IgD-negative memory B cell (primary cell): ENCODE measurements around the gene LINS1. TPM values are rescaled to one million over a fixed set of nuclear protein-coding genes. Genes with fewer than 3 reads are reported as not detected.

Source experiments
- H3K27ac Mint-ChIP-seq, 3 donors: one replicate each; pipeline ENCODE4 v1.8.0; 2020 to 2022; ENCODE audit warnings: mild to moderate bottlenecking in 3 of 3, mixed read lengths in 3 of 3, moderate library complexity in 1 of 3
- H3K27me3 Mint-ChIP-seq: one replicate; pipeline ENCODE4 v1.8.0; 2021; ENCODE audit warnings: mixed read lengths
- H3K36me3 Mint-ChIP-seq: one replicate; pipeline ENCODE4 v1.8.0; 2020; ENCODE audit warnings: mild to moderate bottlenecking, mixed read lengths
- H3K4me1 Mint-ChIP-seq, 3 donors: one replicate each; pipeline ENCODE4 v1.8.0; 2020 to 2022; ENCODE audit warnings: mixed read lengths in 3 of 3, mild to moderate bottlenecking in 1 of 3
- H3K4me3 Mint-ChIP-seq, 4 donors: one replicate each; pipeline ENCODE4 v1.8.0; 2020 to 2022; ENCODE audit warnings: mild to moderate bottlenecking in 4 of 4, mixed read lengths in 4 of 4, moderate library complexity in 3 of 4
- H3K9me3 Mint-ChIP-seq, 3 donors: one replicate each; pipeline ENCODE4 v1.8.0; 2020 to 2021; ENCODE audit warnings: mixed read lengths in 3 of 3, mild to moderate bottlenecking in 1 of 3
- polyA plus RNA-seq: library from polyadenylated mRNA; unstranded; fragments of 300-500 nt; fragmentation: Illumina TruSeq; gene quantifications from one replicate; pipeline ENCODE4 v1.2.3, GENCODE V29; 2021

The LINS1 gene, protein sequence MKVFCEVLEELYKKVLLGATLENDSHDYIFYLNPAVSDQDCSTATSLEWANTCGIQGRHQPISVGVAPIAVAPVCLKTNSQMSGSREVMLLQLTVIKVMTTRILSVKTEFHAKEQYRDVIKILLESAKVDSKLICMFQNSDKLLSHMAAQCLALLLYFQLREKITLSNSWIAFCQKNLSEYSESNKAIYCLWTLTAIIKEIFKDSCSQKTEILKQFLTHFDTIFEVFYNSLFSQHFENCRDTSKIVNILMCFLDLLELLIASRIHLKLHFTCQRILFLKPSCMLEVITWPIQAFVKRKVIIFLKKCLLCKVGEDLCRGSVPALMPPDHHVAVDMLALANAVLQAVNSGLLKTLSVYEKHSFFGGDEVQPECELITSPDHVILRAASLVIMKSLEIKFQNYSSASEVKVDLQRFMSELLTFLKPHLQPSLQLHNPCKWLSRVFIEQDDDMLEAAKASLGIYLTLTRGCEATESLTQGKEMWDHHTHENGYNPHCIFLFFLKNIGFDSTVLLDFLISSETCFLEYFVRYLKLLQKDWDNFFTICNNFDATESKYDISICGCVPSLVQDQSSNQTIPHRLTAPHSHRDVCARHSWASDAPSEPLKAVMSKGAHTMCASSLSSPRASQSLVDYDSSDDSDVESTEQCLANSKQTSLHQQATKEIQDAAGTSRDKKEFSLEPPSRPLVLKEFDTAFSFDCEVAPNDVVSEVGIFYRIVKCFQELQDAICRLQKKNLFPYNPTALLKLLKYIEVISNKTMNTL
- polyA plus RNA-seq, result 23.2 TPM

DNA sequence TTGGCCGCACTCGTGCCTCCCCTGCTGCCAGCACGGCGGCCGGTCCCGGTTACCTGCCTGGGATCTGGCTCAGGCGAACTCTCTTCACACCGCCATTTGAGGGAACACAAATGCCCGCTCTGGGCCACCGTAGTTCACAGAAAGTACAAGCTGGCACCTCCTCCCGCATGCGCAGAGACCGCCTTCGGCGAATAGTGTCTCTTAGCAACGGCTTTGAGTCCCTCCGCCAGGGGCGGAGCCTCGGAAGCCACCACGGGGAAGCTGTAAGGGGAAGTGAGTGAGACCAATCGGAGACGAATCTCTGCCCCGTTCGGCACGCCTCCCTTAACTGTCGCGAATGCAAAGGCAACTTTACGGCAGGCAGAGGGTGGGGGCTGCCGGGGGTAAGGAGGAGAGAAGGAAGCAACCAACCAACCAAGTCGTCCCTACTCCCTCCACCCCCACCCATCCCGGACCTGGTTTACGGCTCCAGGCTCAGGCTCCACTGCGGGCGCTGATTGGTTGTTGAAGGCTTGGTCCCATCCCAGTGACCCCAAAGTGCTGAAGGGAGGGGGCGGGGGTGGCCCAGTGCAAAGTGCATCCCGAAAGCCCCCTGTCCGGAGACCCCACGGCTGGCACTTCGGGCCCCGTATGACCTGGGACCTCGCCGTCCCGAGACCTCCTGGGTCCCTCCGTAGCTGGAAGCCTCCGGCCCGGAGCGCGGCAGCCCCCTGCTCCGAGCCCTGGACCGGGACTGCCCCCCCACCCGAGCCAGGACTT lies at the start of gene LINS1, which contains the start of gene ASB7:
LINS1 (minus strand) TSS at position 121 of the 759 bp plus-strand sequence. CDS start 21,342 bp downstream, outside the sequence.
ASB7 (plus strand) TSS at position 526 of the 759 bp plus-strand sequence. CDS start 9,628 bp downstream, outside the sequence.
- Mint-ChIP-seq H3K4me1 (peaks cover 18 to 39% (median 21%) of the 10 kb centered on the region in 3 donors), H3K36me3 (peaks cover 4% of the 10 kb centered on the region), H3K27me3 (no peaks in the 10 kb centered on the region), H3K4me3 (no peak within 1 kb of the TSS), H3K27ac (peak within 1 kb of the TSS in 1 of 3 donors; percentile 76), H3K9me3 (no peaks in the 10 kb centered on the region)

DNA sequence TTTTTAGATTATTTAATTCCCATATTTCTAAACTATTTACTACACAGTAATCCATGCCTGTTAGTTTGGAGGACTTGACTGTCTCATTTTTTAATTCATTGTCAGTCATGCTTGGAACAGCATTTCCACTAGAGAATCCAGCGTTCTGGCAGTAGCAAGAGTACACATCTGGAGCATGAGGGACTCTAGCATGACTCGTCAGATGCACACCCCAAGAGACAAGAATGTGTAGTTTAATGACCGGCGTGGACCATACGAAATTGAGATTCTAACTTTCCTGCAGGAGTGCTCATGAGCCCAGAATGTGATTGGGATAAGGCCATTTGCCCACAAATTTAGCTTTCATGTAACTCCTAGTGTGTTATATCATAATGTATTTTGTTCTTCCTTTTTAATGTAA lies 49.3 kb upstream of the LINS1 start:
- Mint-ChIP-seq H3K4me1 (peaks cover 0 to 2% (median 0%) of the 10 kb centered on the region in 3 donors), H3K4me3 (no peak overlapping the region), H3K27me3 (no peaks in the 10 kb centered on the region), H3K27ac (no peak overlapping the region), H3K36me3 (peaks cover 4% of the 10 kb centered on the region), H3K9me3 (no peaks in the 10 kb centered on the region)

DNA sequence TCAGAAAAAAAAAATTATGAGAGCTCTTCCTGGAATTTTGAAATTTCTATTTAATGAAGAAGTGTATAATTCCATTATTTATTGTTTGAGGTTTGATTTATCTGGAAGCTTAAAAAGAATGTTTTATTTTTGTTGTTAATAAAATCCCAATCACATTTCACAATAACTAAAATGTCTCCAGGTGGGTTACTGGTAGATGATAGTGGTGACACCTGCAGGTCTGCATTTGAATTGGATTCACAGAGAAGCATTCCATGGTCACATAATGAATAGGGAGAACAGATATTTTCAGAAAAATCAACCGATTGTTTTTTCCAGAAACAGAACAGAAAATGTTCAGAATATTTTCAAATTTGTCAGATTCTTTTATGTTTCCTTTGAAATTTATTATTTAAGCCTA lies 48.7 kb upstream of the LINS1 start:
- Mint-ChIP-seq H3K9me3 (no peaks in the 10 kb centered on the region), H3K4me3 (no peak overlapping the region), H3K27ac (no peak overlapping the region), H3K27me3 (no peaks in the 10 kb centered on the region), H3K36me3 (peaks cover 2% of the 10 kb centered on the region), H3K4me1 (peaks cover 0 to 2% (median 1%) of the 10 kb centered on the region in 3 donors)

DNA sequence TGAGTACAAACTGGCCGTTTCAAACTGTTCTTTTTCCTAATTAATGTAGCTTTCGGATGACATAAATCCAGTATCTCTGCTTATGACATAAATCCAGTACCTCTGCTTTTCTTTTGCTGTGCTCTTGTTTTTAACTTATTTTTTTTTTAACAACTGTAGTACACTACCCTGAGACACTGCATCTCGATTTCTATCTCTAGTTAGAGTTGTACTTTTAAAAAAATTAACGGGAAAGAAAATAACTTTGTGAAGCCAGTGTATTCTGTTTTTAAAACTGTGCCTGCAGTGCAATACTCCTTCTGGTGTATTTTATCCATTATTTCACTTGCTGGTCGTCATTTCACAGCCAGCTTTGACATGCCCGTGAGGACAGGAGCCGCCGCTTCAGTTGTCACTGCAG lies 47.0 kb upstream of the LINS1 start:
- no peaks in the 10 kb centered on the region for H3K9me3 Mint-ChIP-seq
- H3K27ac Mint-ChIP-seq, result no peak overlapping the region
- no peak overlapping the region for H3K4me3 Mint-ChIP-seq
- H3K27me3 Mint-ChIP-seq, result no peaks in the 10 kb centered on the region
- peaks cover 0 to 2% (median 1%) of the 10 kb centered on the region in 3 donors for H3K4me1 Mint-ChIP-seq
- no peaks in the 10 kb centered on the region for H3K36me3 Mint-ChIP-seq

DNA sequence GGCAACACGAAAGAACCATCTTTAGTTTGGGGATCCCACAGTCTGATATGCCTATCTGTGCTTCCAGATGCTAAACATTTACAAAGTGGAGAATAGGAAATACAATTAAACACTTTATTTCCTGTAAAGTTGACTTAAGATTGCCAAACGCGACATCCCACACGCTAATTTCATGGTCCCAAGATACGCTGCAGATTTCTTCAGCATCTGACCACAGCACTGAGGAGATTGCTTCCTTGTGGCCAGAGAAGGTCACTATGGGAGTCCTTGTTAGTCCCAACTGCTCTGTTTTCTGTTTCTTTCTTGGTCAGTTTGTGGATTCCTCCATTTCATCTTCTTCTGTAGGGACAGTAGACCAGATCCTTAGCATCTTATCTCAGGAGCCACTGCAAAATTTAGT lies 43.7 kb upstream of the LINS1 start:
- no peak overlapping the region for H3K4me3 Mint-ChIP-seq
- H3K27ac Mint-ChIP-seq, result no peak overlapping the region
- H3K9me3 Mint-ChIP-seq, result no peaks in the 10 kb centered on the region
- H3K27me3 Mint-ChIP-seq, result no peaks in the 10 kb centered on the region
- H3K4me1 Mint-ChIP-seq, result peaks cover 0 to 12% (median 2%) of the 10 kb centered on the region in 3 donors
- H3K36me3 Mint-ChIP-seq, result no peaks in the 10 kb centered on the region

DNA sequence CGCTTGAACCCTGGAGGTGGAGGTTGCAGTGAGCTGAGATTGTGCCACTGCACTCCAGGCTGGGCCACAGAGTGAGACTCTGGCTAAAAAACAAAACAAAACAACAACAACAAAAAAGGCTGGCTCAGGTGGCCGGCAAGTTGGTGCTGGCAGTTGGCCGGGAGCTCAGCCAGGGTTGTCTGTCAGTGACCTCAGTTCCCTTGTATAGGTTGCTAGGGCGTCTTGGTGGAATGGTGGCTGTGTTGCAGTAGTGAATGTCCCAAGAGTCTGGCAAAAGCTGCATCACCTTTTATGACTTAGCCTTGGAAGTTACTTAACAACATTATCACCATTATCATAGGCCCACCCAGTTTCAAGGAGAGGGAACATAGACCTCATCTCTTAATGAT lies 41.0 kb upstream of the LINS1 start:
- no peak overlapping the region for H3K4me3 Mint-ChIP-seq
- H3K4me1 Mint-ChIP-seq, result peaks cover 4 to 19% (median 8%) of the 10 kb centered on the region in 3 donors
- no peaks in the 10 kb centered on the region for H3K36me3 Mint-ChIP-seq
- H3K27me3 Mint-ChIP-seq, result no peaks in the 10 kb centered on the region
- no peak overlapping the region for H3K27ac Mint-ChIP-seq
- no peaks in the 10 kb centered on the region for H3K9me3 Mint-ChIP-seq

DNA sequence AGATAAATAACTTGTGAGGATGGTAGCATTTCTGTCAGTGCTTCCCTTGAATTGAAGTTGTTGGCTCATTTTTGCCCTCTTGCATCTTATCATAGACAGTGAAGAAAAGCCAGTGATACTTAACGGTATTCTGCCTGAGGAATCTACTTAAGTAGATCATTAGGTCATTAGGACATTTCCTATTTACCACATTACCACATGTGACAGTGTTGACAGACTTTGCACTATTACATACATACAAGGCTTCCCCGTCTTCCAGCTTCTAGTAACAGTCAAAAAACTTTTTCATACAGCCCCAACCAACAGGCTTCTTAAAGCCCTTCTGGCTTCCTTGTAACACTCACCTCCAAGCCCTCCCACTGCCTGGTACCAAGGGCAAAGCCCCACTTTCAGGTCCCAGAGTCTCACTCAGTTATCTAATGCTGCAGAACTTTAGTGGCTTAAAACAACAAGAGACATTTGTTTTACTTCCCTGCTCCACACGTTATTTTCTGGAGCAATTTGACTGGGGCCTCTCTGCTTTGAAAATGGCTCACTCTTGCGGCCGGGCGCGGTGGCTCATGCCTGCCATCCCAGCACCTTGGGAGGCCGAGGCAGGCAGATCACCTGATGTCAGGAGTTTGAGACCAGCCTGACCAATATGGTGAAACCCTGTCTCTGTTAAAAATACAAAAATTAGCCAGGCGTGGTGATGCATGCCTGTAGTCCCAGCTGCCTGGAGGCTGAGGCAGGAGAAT lies 40.4 kb upstream of the LINS1 start:
- Mint-ChIP-seq H3K27ac (no peak overlapping the region), H3K36me3 (no peaks in the 10 kb centered on the region), H3K27me3 (no peaks in the 10 kb centered on the region), H3K9me3 (no peaks in the 10 kb centered on the region), H3K4me3 (no peak overlapping the region), H3K4me1 (peaks cover 4 to 20% (median 10%) of the 10 kb centered on the region in 3 donors)

DNA sequence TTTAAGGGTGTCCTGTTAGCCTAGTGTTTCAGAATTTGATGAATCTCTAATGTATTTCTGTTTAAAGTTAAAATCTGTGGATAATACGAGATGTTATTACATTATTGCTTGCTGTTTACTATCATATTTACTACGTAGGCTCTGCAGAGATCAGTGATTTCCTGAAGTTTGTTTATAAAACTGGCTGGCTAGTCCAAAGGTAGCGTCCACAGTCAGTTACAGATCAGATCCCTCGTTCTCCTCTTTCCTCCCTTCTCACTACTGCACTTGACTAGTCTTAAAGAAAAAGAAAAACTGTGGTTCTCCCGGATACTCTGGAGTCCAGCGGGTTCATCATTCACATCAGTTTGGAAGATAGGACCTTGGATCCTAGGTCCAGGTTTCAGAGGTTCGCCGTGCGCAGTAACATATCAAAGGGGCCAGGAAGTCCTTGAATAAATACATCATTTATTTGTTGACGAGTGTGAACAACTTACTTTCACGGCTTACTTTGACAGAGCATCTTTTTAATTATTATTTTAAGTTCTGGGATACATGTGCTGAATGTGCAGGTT lies 36.3 kb upstream of the LINS1 start:
- no peak overlapping the region for H3K4me3 Mint-ChIP-seq

DNA sequence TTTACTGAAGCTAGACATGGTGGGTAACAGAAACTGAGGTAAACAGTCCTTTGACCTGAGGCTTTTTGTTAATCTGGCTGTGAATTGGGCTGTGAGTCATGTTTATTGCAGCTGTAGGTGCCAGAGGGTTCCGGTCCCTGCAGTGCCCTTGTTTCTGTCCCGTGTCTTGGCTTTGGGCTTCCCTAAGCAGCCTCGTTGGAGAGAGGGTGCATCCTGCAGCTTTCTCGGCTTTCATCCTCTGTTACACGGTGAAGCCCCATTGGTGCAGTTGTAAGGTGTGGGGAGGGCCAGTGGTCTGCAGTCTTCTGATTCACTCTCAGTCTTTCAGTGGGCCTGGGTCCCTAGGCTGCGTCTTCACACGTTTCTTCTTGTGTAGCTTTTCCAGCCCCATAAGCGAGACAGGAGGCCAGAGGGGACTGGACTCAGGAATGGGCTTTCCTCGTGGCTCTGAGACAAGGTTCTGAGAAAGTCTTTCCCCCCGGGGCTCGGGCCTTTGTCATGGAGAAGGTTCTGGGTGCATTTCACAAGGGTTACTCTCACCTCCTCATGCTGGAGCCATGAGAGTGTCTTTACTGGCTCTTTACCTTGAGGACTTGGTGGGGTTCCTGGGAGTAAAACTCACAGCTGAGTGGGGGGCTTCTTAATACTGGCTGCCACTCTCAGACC lies 33.6 kb upstream of the LINS1 start:
- no peak overlapping the region for H3K27ac Mint-ChIP-seq
- no peaks in the 10 kb centered on the region for H3K36me3 Mint-ChIP-seq
- no peaks in the 10 kb centered on the region for H3K9me3 Mint-ChIP-seq
- H3K4me3 Mint-ChIP-seq, result no peak overlapping the region
- no peaks in the 10 kb centered on the region for H3K27me3 Mint-ChIP-seq
- peaks cover 13 to 16% (median 15%) of the 10 kb centered on the region in 3 donors for H3K4me1 Mint-ChIP-seq

More for the DNA sequence above, 36.3 kb upstream of the LINS1 start:
- Mint-ChIP-seq H3K36me3 (no peaks in the 10 kb centered on the region), H3K27ac (peak overlapping the region in 1 of 3 donors; percentile 76), H3K4me1 (peaks cover 9 to 28% (median 19%) of the 10 kb centered on the region in 3 donors), H3K27me3 (no peaks in the 10 kb centered on the region), H3K9me3 (no peaks in the 10 kb centered on the region)

DNA sequence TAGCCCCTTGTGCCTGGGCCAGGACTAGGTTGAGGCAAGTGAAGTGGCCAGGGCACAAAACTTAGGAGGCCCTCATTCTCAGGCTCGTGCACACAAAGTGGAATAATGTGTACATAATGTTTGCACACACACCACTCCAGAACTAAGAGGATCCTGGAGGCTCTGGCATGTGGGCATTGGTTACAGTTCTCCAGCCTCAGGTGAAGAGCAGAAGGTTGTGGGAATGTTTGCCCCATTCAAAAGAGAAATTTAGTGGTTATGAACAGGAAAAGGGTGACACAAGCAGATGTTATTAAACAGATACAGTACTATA lies 31.7 kb upstream of the LINS1 start:
- Mint-ChIP-seq H3K27ac (no peak overlapping the region), H3K36me3 (peaks cover 4% of the 10 kb centered on the region), H3K4me3 (peak overlapping the region in 1 of 4 donors; percentile 41), H3K4me1 (peaks cover 10 to 16% (median 12%) of the 10 kb centered on the region in 3 donors), H3K9me3 (no peaks in the 10 kb centered on the region), H3K27me3 (no peaks in the 10 kb centered on the region)

DNA sequence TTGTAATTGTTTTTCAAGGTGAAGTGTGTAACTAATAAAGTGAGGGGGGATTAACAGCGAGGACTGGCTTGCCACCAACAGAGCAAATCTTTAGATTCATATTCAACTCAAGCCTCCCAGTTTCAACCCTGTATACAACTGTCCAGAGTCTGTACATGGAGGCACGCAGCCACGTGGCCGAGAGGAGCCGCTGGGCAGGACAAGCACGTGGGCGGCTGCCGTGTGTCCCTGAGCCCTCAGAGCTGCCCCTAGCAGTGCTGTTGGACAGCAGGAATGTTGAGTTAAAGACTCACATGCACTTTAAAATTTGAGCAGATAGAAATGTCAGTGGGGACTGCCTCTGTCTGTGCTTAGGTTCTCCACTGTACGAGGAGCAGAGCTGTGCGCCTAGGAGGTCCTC lies 29.8 kb upstream of the LINS1 start:
- Mint-ChIP-seq H3K9me3 (no peaks in the 10 kb centered on the region), H3K27ac (no peak overlapping the region), H3K4me1 (peaks cover 4 to 13% (median 11%) of the 10 kb centered on the region in 3 donors), H3K27me3 (no peaks in the 10 kb centered on the region), H3K36me3 (peaks cover 4% of the 10 kb centered on the region), H3K4me3 (no peak overlapping the region)

DNA sequence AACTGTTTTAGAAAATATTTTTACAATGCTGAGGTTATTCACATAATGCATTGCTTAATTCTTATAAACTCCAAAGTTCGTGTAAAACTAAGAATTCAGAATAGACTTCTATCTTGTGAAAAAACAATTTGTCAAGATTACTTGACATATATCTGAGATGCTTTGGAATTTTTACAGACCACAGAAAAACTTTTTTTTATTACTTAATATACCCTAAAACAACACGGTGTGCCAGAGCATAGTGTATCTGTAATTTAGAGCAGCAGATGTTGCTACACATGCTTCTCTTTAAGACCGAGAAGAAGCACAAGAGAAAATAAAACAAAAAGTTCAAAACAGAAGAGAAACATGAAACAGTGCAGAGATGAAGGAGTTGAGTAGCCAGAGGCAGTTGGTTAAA lies 26.8 kb upstream of the LINS1 start:
- Mint-ChIP-seq H3K9me3 (no peaks in the 10 kb centered on the region), H3K27ac (no peak overlapping the region), H3K4me1 (peaks cover 0 to 13% (median 6%) of the 10 kb centered on the region in 3 donors), H3K4me3 (no peak overlapping the region), H3K27me3 (no peaks in the 10 kb centered on the region), H3K36me3 (peaks cover 7% of the 10 kb centered on the region)

DNA sequence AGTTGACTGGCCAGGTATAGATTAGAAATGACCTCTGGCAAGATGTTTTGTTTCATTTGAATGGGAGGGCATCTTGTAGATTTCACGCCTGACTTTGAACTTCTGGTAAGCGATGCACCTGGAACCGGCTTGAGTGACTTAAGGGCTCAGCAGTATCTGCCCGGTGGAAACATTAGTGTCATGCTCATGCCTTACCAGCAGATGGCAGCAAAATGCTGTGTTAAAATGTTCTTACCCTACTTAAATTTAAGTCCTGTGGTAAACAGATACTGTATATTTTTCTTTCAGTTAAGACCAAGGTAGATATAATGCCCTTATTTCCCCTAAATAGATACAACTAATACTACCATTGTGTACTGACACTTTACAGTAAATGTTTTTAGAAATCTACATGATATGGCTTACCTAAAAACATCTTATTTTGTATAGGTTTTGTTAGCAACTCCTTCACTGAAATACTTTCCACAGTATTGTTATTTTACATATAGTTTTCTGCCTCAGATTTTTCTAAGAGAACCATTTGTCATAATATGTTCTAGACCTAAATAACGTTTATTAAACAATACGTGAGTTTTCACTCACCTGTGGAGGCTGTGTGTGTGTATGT lies 25.9 kb upstream of the LINS1 start:
- H3K27me3 Mint-ChIP-seq, result no peaks in the 10 kb centered on the region
- peaks cover 0 to 9% (median 6%) of the 10 kb centered on the region in 3 donors for H3K4me1 Mint-ChIP-seq
- H3K27ac Mint-ChIP-seq, result peak overlapping the region in 1 of 3 donors; percentile 65
- H3K4me3 Mint-ChIP-seq, result no peak overlapping the region
- no peaks in the 10 kb centered on the region for H3K9me3 Mint-ChIP-seq
- H3K36me3 Mint-ChIP-seq, result peaks cover 7% of the 10 kb centered on the region
